CD4-positive, alpha-beta T cell treated with Interleukin-15 for 4 hours (primary cell): ENCODE measurements around the gene PCSK6.
"Not testable (repeated sequence)": the region's sequence is repeated elsewhere in the genome, so short reads cannot be mapped to it uniquely, and the experiment has no call there.

ENCODE experiments used
- DNase-seq: peaks from one replicate; pipeline ENCODE4 v3.0.0-alpha.2; 2020; ENCODE audit warnings: low spot score

PCSK6 gene

DNA sequence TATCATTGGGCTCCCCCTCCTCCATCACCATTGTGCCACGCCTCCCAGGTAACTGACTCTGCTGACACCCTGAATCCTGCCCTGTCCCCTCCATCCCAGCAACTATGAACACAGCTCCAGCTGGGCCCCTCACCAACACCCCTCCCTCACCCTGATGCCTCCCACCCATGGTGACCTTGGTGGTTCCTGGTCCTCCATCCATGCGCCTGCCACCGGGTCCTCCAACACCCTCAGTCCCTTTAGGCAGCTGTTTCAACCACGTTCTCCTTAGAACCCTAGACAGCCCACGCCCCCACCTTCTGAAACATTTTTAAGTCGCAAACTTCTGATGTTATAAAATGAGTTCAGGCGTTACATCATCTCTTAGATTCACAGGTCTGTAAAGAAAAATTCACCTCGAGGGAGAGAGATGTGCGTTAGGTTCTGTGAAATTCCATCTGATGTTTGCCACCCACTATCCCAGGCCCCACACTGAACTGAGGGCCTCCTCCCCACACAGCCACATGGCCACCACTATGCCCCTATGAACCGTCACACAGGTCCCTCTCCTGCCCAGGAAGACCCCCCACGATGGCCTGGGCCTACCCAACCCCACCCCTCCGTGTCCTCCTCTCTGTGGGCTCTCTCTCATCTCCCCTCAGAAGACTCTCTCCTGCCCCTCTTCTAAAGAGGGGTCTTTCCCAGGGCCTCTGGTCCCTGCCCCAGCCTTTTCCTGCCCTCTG is 29.8 kb downstream of the PCSK6 start:
- no peak for DNase-seq

GRCh38 chr15:101458908-101459578 is 30.5 kb downstream of the PCSK6 start:
- no peak for DNase-seq

GRCh38 chr15:101458158-101458900 is 31.2 kb downstream of the PCSK6 start:
- DNase-seq, result no peak

- DNase-seq, result no peak
Observed at GRCh38 chr15:101457696-101458095, 31.8 kb downstream of the PCSK6 start.

GRCh38 chr15:101456057-101456739 is 33.3 kb downstream of the PCSK6 start:
- DNase-seq, result no peak

GRCh38 chr15:101455291-101456025 is 34.0 kb downstream of the PCSK6 start:
- DNase-seq, result no peak

- not testable (repeated sequence) for DNase-seq
Observed at GRCh38 chr15:101454781-101455180, 34.7 kb downstream of the PCSK6 start.

DNA sequence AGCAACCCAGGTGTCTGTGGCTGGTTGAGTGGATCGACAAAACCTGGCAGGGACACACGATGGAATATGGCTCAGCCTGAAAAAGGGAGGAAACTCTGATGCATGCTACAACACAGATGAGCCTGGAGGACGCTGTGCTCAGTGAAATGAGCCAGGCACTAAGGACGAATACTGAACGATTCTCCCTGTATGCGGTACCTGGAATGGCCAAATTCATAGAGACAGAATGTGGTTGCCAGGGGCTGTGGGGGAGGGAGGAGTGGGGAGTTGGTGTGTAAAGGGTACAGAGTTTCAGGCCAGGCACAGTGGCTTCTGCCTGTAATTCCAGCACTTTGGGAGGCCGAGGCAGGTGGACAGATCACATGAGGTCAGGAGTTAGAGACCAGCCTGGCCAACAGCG is 35.1 kb downstream of the PCSK6 start:
- DNase-seq, result no peak

DNA sequence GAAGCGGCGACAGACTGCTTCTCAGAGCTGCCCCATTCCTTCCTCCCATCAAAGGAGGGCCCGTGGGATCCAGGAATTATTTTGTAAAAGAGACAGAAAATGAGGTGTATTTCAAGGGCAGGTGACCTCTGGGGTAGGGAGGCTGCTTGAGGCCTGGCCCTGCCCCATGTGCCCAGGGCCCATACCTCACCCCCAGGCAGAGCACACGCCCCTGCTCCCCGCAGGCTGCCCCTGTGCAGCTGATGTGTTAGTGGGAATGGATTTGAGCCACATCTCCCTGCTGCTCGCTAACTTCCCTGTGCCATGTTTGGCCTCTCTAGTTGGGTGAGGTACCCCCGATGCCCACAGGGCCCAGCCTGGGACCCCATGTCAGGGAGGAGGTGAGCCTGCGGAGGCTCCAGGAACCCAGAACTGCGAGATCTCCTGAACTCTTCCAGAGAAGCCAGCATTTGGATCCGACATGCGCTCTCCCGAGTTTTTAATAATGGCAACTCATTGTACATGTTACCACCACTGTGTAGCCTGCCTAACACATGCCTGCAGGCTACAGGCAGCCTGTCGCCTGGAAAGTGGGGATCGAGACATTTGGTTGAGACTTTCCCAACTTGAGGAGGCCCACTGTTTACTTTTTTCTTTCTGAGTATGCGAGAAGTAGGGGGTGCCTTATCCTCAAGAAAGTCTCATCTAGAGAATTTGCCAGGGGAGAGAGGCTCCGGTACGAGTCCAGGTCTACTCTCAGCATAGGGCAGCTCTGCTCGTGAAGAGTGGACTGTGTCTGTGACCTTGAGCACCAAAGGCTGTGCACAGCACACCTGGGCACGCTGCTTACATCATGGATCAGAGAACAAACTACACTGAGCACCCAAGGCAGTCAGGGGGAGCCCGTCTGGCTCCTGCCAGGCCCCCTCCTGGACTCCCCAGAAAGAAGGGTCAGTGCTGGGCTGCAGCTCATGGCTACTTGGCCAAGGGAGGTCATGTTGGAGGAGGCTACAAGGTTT is 36.1 kb downstream of the PCSK6 start:
- DNase-seq, result no peak

GRCh38 chr15:101452572-101452971 is 36.9 kb downstream of the PCSK6 start:
- no peak for DNase-seq

GRCh38 chr15:101451846-101452245 is 37.7 kb downstream of the PCSK6 start:
- no peak for DNase-seq

GRCh38 chr15:101451266-101451799 is 38.2 kb downstream of the PCSK6 start:
- DNase-seq, result no peak

GRCh38 chr15:101450403-101451265 is 38.9 kb downstream of the PCSK6 start:
- no peak for DNase-seq

- DNase-seq, result no peak
Observed at GRCh38 chr15:101449471-101450402, 39.8 kb downstream of the PCSK6 start.

DNA sequence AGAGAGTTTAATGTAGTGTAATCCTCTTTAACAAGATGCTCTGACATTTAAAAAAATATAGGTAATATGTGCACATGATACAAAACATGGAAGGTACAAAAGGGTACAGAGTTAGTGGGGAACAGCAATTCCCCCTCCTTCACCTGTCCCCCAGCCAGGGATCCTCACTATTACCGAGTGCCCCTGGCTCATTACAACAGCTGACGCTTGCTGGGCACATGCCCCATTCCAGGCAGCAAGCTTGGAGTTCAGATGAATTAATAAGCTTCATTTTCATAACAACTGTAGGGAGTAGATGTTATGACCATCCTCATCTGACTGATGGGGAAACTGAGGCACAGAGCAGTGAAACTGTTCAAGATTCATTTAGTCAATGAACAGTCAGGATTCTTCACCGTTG is 41.2 kb downstream of the PCSK6 start:
- no peak for DNase-seq

DNA sequence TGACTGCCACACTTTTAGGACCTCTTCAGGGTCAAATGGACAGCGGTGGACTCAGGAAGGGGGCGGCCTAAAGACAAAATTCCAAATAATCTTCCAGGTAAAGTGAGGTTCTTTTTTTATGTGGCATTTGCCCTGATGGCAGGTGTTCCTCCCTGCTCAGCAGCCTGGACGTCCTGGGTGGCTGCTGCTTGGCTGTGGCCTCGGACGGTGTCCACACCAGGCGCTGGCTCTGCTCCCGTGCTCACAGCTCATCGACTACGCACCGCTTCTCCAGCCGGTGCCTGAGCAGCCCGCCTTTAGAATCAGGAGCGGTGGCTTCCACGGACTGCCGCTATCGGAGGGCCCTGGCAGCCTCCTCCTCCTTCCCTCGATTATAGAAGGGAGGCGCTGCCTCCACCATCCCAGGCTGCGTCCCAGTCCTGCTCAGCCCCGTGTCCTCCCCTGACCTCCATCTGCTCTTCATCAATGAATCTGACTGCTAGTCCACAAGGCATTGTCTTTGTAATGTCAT is 41.9 kb downstream of the PCSK6 start:
- no peak for DNase-seq

- no peak for DNase-seq
Observed at GRCh38 chr15:101447168-101447533, 42.4 kb downstream of the PCSK6 start.
